Measurements from ENCODE around the gene PIK3C2G. TPM values are rescaled to one million over a fixed set of nuclear protein-coding genes. Genes with fewer than 3 reads are reported as not detected.
"Not testable (repeated sequence)": the region's sequence is repeated elsewhere in the genome, so short reads cannot be mapped to it uniquely, and the experiment has no call there.

Gene PIK3C2G
- total RNA-seq, 1 experiment from 2014 or later = not detected

GRCh38 chr12:18690653-18691052 is 429.3 kb downstream of the PIK3C2G start:
- WGBS (ENCODE audit: extremely low coverage, insufficient read length, low lambda C conversion rate) = no CpG with 5 or more reads among the region's 4 CpGs
- H4K91ac ChIP-seq (ENCODE audit: insufficient read length, low read depth, low read length) = no peak overlapping the region
- H2AK5ac ChIP-seq (ENCODE audit: insufficient read length, low read length) = no peak overlapping the region
- no peak overlapping the region for H3K27ac ChIP-seq (ENCODE audit: insufficient read length, low read depth, low read length)
- Mint-ChIP-seq H3K27ac (no peak overlapping the region), H3K27me3 (ENCODE audit: low read depth) (no peaks in the 10 kb centered on the region), H3K4me1 (no peaks in the 10 kb centered on the region), H3K36me3 (ENCODE audit: insufficient read depth in 1 of 3, low read depth in 3 of 3) (peaks cover 0 to 5% (median 0%) of the 10 kb centered on the region in 3 experiments; a peak in 2 of 7 replicates), H3K4me3 (no peak overlapping the region), H3K9me3 (peaks cover 0 to 4% of the 10 kb centered on the region in 2 experiments; a peak in 2 of 5 replicates)
- H3K27me3 ChIP-seq (ENCODE audit: insufficient read depth, low read length) = no peaks in the 10 kb centered on the region
- no peak overlapping the region for H3K23ac ChIP-seq (ENCODE audit: insufficient read length, low read depth, low read length)
- no peak overlapping the region for H3K18ac ChIP-seq (ENCODE audit: insufficient read length, low read depth, low read length)
- no peaks in the 10 kb centered on the region for H3K9me3 ChIP-seq (ENCODE audit: control insufficient read depth, low read depth, low read length)
- no peak for DNase-seq
- H2BK120ac ChIP-seq (ENCODE audit: low read depth, low read length, poor library complexity, severe bottlenecking) = no peak overlapping the region
- no peak overlapping the region for H3K4ac ChIP-seq (ENCODE audit: low read depth, low read length)
- H3K56ac ChIP-seq (ENCODE audit: insufficient read length, low read depth, low read length) = no peak overlapping the region
- H2BK20ac ChIP-seq (ENCODE audit: low read depth, low read length, poor library complexity, severe bottlenecking) = no peak overlapping the region
- H2BK5ac ChIP-seq (ENCODE audit: insufficient read length, low read length) = no peak overlapping the region
- 0 out of 2 replicates have a peak, but pooled peaks cover 2% of the 10 kb centered on the region for H3K4me1 ChIP-seq (ENCODE audit: insufficient read depth, low read length)
- H3K79me2 ChIP-seq (ENCODE audit: insufficient read depth, low read length) = no peaks in the 10 kb centered on the region
- no peaks in the 10 kb centered on the region for H3K23me2 ChIP-seq (ENCODE audit: insufficient read length, low read depth, low read length, poor library complexity, severe bottlenecking)
- no peak overlapping the region for H4K5ac ChIP-seq (ENCODE audit: insufficient read length, low read depth, low read length)
- H2BK12ac ChIP-seq (ENCODE audit: insufficient read length, low read depth, low read length) = no peak overlapping the region
- no peak for TF ChIP-seq CTCF (conservative IDR thresholded peaks at IDR 0.05)
- no peak overlapping the region for H3K9ac ChIP-seq (ENCODE audit: extremely low read depth, insufficient read length, low read length)
- H4K20me1 ChIP-seq (ENCODE audit: control insufficient read depth, insufficient read depth, insufficient read length) = no peaks in the 10 kb centered on the region
- H3K14ac ChIP-seq (ENCODE audit: insufficient read depth, low read length) = no peak overlapping the region
- no peaks in the 10 kb centered on the region for H3K79me1 ChIP-seq (ENCODE audit: insufficient read depth, low read depth, low read length, poor library complexity, severe bottlenecking)
- no peak overlapping the region for H4K8ac ChIP-seq (replicated peaks; ENCODE audit: insufficient read length, low read depth, low read length)
- H2BK15ac ChIP-seq (ENCODE audit: low read depth, low read length) = no peak overlapping the region
- H3T11ph ChIP-seq (ENCODE audit: low read length) = no peak overlapping the region
- H3K4me2 ChIP-seq (ENCODE audit: insufficient read depth, insufficient read length, low read length) = no peak overlapping the region
- H2AFZ ChIP-seq (ENCODE audit: low read length) = no peak overlapping the region

- H3K18ac ChIP-seq (ENCODE audit: insufficient read length, low read depth, low read length); H3K56ac ChIP-seq (ENCODE audit: insufficient read length, low read depth, low read length); H3K4ac ChIP-seq (ENCODE audit: low read depth, low read length); H3K36me3 Mint-ChIP-seq (ENCODE audit: insufficient read depth in 1 of 3, low read depth in 3 of 3); H3K4me3 Mint-ChIP-seq; H3K4me1 ChIP-seq (ENCODE audit: insufficient read depth, low read length); H2AFZ ChIP-seq (ENCODE audit: low read length); H2BK12ac ChIP-seq (ENCODE audit: insufficient read length, low read depth, low read length); H3K9me3 Mint-ChIP-seq; H3K4me1 Mint-ChIP-seq; H3K9me3 ChIP-seq (ENCODE audit: control insufficient read depth, low read depth, low read length); H3K27ac Mint-ChIP-seq; H2BK5ac ChIP-seq (ENCODE audit: insufficient read length, low read length); H2AK5ac ChIP-seq (ENCODE audit: insufficient read length, low read length); H3K79me1 ChIP-seq (ENCODE audit: insufficient read depth, low read depth, low read length, poor library complexity, severe bottlenecking); DNase-seq; H3K14ac ChIP-seq (ENCODE audit: insufficient read depth, low read length); H3K27ac ChIP-seq (ENCODE audit: insufficient read length, low read depth, low read length); H3K23ac ChIP-seq (ENCODE audit: insufficient read length, low read depth, low read length); H3K23me2 ChIP-seq (ENCODE audit: insufficient read length, low read depth, low read length, poor library complexity, severe bottlenecking); H2BK120ac ChIP-seq (ENCODE audit: low read depth, low read length, poor library complexity, severe bottlenecking); H4K91ac ChIP-seq (ENCODE audit: insufficient read length, low read depth, low read length); H3T11ph ChIP-seq (ENCODE audit: low read length); H3K27me3 Mint-ChIP-seq (ENCODE audit: low read depth); H4K5ac ChIP-seq (ENCODE audit: insufficient read length, low read depth, low read length); H3K4me2 ChIP-seq (ENCODE audit: insufficient read depth, insufficient read length, low read length); H4K20me1 ChIP-seq (ENCODE audit: control insufficient read depth, insufficient read depth, insufficient read length); H3K27me3 ChIP-seq (ENCODE audit: insufficient read depth, low read length); H3K79me2 ChIP-seq (ENCODE audit: insufficient read depth, low read length); H2BK20ac ChIP-seq (ENCODE audit: low read depth, low read length, poor library complexity, severe bottlenecking); H2BK15ac ChIP-seq (ENCODE audit: low read depth, low read length); H4K8ac ChIP-seq (replicated peaks; ENCODE audit: insufficient read length, low read depth, low read length); H3K9ac ChIP-seq (ENCODE audit: extremely low read depth, insufficient read length, low read length): not testable (repeated sequence)
- WGBS (ENCODE audit: extremely low coverage, insufficient read length, low lambda C conversion rate) = no CpG with 5 or more reads among the region's 5 CpGs
Measured at GRCh38 chr12:18693986-18694385, 432.7 kb downstream of the PIK3C2G start.
